ENCODE measurements around the gene SSH2.

GRCh38 chr17:29918922-29919856, 10.8 kb downstream of the SSH2 start:
- TF ChIP-seq EP300 (conservative IDR thresholded peaks at IDR 0.05; ENCODE audit: poor library complexity, severe bottlenecking) (no peak), CTCF (IDR thresholded peaks at IDR 0.05; ENCODE audit: poor library complexity, severe bottlenecking) (no peak), TAF1 (IDR thresholded peaks at IDR 0.05; ENCODE audit: low read depth) (no peak), EZH2 (IDR thresholded peaks at IDR 0.05; ENCODE audit: borderline replicate concordance, insufficient read depth, low read length, poor library complexity, severe bottlenecking) (no peak), POLR2AphosphoS5 (IDR thresholded peaks at IDR 0.05) (no peak), RAD21 (conservative IDR thresholded peaks at IDR 0.05) (no peak)
- TF ChIP-seq, protein P1, sequence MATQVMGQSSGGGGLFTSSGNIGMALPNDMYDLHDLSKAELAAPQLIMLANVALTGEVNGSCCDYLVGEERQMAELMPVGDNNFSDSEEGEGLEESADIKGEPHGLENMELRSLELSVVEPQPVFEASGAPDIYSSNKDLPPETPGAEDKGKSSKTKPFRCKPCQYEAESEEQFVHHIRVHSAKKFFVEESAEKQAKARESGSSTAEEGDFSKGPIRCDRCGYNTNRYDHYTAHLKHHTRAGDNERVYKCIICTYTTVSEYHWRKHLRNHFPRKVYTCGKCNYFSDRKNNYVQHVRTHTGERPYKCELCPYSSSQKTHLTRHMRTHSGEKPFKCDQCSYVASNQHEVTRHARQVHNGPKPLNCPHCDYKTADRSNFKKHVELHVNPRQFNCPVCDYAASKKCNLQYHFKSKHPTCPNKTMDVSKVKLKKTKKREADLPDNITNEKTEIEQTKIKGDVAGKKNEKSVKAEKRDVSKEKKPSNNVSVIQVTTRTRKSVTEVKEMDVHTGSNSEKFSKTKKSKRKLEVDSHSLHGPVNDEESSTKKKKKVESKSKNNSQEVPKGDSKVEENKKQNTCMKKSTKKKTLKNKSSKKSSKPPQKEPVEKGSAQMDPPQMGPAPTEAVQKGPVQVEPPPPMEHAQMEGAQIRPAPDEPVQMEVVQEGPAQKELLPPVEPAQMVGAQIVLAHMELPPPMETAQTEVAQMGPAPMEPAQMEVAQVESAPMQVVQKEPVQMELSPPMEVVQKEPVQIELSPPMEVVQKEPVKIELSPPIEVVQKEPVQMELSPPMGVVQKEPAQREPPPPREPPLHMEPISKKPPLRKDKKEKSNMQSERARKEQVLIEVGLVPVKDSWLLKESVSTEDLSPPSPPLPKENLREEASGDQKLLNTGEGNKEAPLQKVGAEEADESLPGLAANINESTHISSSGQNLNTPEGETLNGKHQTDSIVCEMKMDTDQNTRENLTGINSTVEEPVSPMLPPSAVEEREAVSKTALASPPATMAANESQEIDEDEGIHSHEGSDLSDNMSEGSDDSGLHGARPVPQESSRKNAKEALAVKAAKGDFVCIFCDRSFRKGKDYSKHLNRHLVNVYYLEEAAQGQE (IDR thresholded peaks at IDR 0.05; ENCODE audit: borderline replicate concordance), result no peak

Data from neural cell (in vitro differentiated cells).